HEK293T (cell line): ENCODE results near the gene SSH3.

Experiments
- CTCF ChIA-PET: fragments of 350-600 bp; formaldehyde crosslinking; extraction: SDS; loops from one replicate; lab custom pipeline; 2021; ENCODE audit warnings: antibody characterized with exemption, inconsistent platforms; lab: Yijun Ruan, JAX
- POLR2A ChIA-PET: fragments of 350-600 bp; formaldehyde crosslinking; extraction: SDS; loops from one replicate; lab custom pipeline; 2020; ENCODE audit warnings: antibody characterized with exemption, inconsistent platforms; lab: Yijun Ruan, JAX
- DNase-seq: peaks from one replicate; pipeline ENCODE4 v3.0.0; 2012; ENCODE audit warnings: mixed read lengths; ENCODE audit errors: extremely low spot score
- ARNT ChIP-seq: fragments of 450-650 bp; IDR thresholded peaks from 2 replicates; pipeline ENCODE4 v1.6.1; 2017; ENCODE audit warnings: mild to moderate bottlenecking
- BHLHE40 ChIP-seq: fragments of 450-650 bp; IDR thresholded peaks from 2 replicates; pipeline ENCODE4 v1.6.1; 2016; ENCODE audit warnings: mild to moderate bottlenecking, moderate library complexity, borderline replicate concordance
- CTBP1 ChIP-seq: fragments of 450-650 bp; IDR thresholded peaks from 2 replicates; pipeline ENCODE4 v1.6.1; 2016; ENCODE audit warnings: borderline replicate concordance
- ELF4 ChIP-seq: fragments of 450-650 bp; IDR thresholded peaks from 2 replicates; pipeline ENCODE4 v1.6.1; 2017; ENCODE audit warnings: antibody characterized with exemption
- FOXA1 ChIP-seq: fragments of 450-650 bp; IDR thresholded peaks from 2 replicates; pipeline ENCODE4 v1.6.1; 2016; ENCODE audit warnings: mild to moderate bottlenecking
- FOXK2 ChIP-seq: fragments of 450-650 bp; IDR thresholded peaks from 2 replicates; pipeline ENCODE4 v1.6.1; 2016; ENCODE audit warnings: mild to moderate bottlenecking
- FOXM1 ChIP-seq: fragments of 450-650 bp; IDR thresholded peaks from 2 replicates; pipeline ENCODE4 v1.6.1; 2017; ENCODE audit warnings: mild to moderate bottlenecking, borderline replicate concordance
- HDGF ChIP-seq: fragments of 450-650 bp; IDR thresholded peaks from 2 replicates; pipeline ENCODE4 v1.6.1; 2017; ENCODE audit warnings: antibody characterized with exemption, borderline replicate concordance
- L3MBTL2 ChIP-seq: fragments of 450-650 bp; conservative IDR thresholded peaks from 2 replicates; pipeline ENCODE4 v1.6.1; 2016; ENCODE audit warnings: mild to moderate bottlenecking
- LEF1 ChIP-seq: fragments of 450-650 bp; IDR thresholded peaks from 2 replicates; pipeline ENCODE4 v1.6.1; 2017; ENCODE audit warnings: mild to moderate bottlenecking, borderline replicate concordance
- NFRKB ChIP-seq: fragments of 450-650 bp; IDR thresholded peaks from 2 replicates; pipeline ENCODE4 v1.6.1; 2016; ENCODE audit warnings: mild to moderate bottlenecking, moderate library complexity
- PKNOX1 ChIP-seq: fragments of 450-650 bp; IDR thresholded peaks from 2 replicates; pipeline ENCODE4 v1.6.1; 2016
- SP1 ChIP-seq: fragments of 450-650 bp; IDR thresholded peaks from 2 replicates; pipeline ENCODE4 v1.6.1; 2017
- SUZ12 ChIP-seq: fragments of 450-650 bp; IDR thresholded peaks from 2 replicates; pipeline ENCODE4 v1.6.1; 2016; ENCODE audit warnings: mild to moderate bottlenecking
- TARDBP ChIP-seq: fragments of 450-650 bp; IDR thresholded peaks from 2 replicates; pipeline ENCODE4 v1.6.1; 2016
- ZNF384 ChIP-seq: fragments of 450-650 bp; IDR thresholded peaks from 2 replicates; pipeline ENCODE4 v1.6.1; 2016

Gene SSH3

GRCh38 chr11:67313125-67313890 is 10.0 kb downstream of the SSH3 start:
- ChIA-PET POLR2A (interaction anchor here (0.9 kb wide), 1 partner anchor 10 kb away, joined by 3 read pairs; the partner anchor contains the start of gene SSH3), CTCF (interaction anchor here (0.9 kb wide), 1 partner anchor 52 kb away, joined by 3 read pairs; no protein-coding TSS in a partner anchor)

GRCh38 chr11:67314218-67314617 is 10.9 kb downstream of the SSH3 start:
- ChIA-PET POLR2A (interaction anchor here (0.9 kb wide), 1 partner anchor 11 kb away, joined by 3 read pairs; the partner anchor contains the start of gene SSH3), CTCF (interaction anchor here (1.5 kb wide), 1 partner anchor 52 kb away, joined by 6 read pairs; no protein-coding TSS in a partner anchor)
- TF ChIP-seq ZNF384 (no peak), FOXK2 (no peak), ARNT (no peak), SUZ12 (no peak), L3MBTL2 (no peak), NFRKB (no peak), ELF4 (no peak), FOXM1 (no peak), HDGF (no peak), PKNOX1 (no peak), CTBP1 (no peak), TARDBP (no peak), SP1 (no peak), LEF1 (no peak), BHLHE40 (no peak), FOXA1 (no peak)
- DNase-seq, result no peak

More at GRCh38 chr11:67313125-67313890, 10.0 kb downstream of the SSH3 start:
- TF ChIP-seq ARNT, result no peak
- TF ChIP-seq FOXM1, result no peak
- TF ChIP-seq L3MBTL2, result no peak
- no peak for DNase-seq

- peak; percentile 2 for DNase-seq
- ChIA-PET CTCF (interaction anchor here (1.5 kb wide), 2 partner anchors 10 to 54 kb away, joined by 3 to 6 read pairs; no protein-coding TSS in a partner anchor), POLR2A (interaction anchor here (1.2 kb wide), 1 partner anchor 27 kb away, joined by 4 read pairs; the partner anchor contains the start of gene ANKRD13D)
- TF ChIP-seq FOXK2, result no peak
- TF ChIP-seq HDGF, result no peak
- no peak for TF ChIP-seq BHLHE40
- TF ChIP-seq LEF1, result no peak
- no peak for TF ChIP-seq FOXA1
- no peak for TF ChIP-seq PKNOX1
- TF ChIP-seq FOXM1, result no peak
- TF ChIP-seq SP1, result no peak
- no peak for TF ChIP-seq SUZ12
- TF ChIP-seq CTBP1, result no peak
- TF ChIP-seq TARDBP, result no peak
- no peak for TF ChIP-seq NFRKB
- no peak for TF ChIP-seq ARNT
- no peak for TF ChIP-seq ELF4
- no peak for TF ChIP-seq L3MBTL2
These were observed 12.1 kb downstream of the SSH3 start for GRCh38 chr11:67315325-67315909.

- no peak for TF ChIP-seq L3MBTL2
- TF ChIP-seq SUZ12, result no peak
- TF ChIP-seq SP1, result no peak
- no peak for TF ChIP-seq HDGF
- TF ChIP-seq PKNOX1, result no peak
- no peak for DNase-seq
- ChIA-PET CTCF (interaction anchor here (0.6 to 3.5 kb wide), 10 partner anchors 10 to 236 kb away, joined by 3 to 22 read pairs (median 6); partner anchors contain the start of genes PPP1CA and SSH3), POLR2A (interaction anchor here (0.8 to 4.0 kb wide), 18 partner anchors 13 to 969 kb away, joined by 3 to 28 read pairs (median 4); partner anchors contain the start of genes ANKRD13D, B4GAT1, GRK2 and POLD4)
These were observed 13.5 kb downstream of the SSH3 start for GRCh38 chr11:67316882-67317204.

GRCh38 chr11:67317205-67317887 is 14.0 kb downstream of the SSH3 start:
- ChIA-PET POLR2A (interaction anchor here (0.6 to 4.0 kb wide), 22 partner anchors 9 to 970 kb away, joined by 3 to 28 read pairs (median 4); partner anchors contain the start of genes ANKRD13D, B4GAT1, GRK2 and POLD4), CTCF (interaction anchor here (0.5 to 3.5 kb wide), 13 partner anchors 10 to 236 kb away, joined by 3 to 22 read pairs (median 4); partner anchors contain the start of genes ANKRD13D, PPP1CA and SSH3)
- DNase-seq, result peak; percentile 98
- TF ChIP-seq ZNF384 (no peak), L3MBTL2 (peak; percentile 71), FOXK2 (no peak), ELF4 (peak; percentile 83; the same call in 1 of the 2 replicates)
